Measurements from ENCODE around the gene TRIM17.

TRIM17 gene

DNA sequence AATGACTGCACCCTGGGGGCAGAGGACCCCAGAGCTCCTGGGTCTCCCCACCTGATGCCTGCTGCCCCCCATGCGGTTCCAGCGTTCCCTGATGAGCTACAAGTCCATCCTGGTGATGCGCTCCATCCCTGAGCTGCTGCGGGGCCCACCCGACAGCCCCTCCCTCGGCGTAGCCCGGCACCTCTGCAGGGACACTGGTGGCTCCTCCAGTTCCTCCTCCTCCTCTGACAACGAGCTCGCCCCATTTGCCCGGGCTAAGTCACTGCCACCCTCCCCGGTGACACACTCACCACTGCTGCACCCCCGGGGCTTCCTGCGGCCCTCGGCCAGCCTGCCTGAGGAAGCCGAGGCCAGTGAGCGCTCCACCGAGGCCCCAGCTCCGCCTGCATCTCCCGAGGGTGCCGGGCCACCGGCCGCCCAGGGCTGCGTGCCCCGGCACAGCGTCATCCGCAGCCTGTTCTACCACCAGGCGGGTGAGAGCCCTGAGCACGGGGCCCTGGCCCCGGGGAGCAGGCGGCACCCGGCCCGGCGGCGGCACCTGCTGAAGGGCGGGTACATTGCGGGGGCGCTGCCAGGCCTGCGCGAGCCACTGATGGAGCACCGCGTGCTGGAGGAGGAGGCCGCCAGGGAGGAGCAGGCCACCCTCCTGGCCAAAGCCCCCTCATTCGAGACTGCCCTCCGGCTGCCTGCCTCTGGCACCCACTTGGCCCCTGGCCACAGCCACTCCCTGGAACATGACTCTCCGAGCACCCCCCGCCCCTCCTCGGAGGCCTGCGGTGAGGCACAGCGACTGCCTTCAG lies 45.5 kb downstream of the TRIM17 start:
- TF ChIP-seq, protein P1, sequence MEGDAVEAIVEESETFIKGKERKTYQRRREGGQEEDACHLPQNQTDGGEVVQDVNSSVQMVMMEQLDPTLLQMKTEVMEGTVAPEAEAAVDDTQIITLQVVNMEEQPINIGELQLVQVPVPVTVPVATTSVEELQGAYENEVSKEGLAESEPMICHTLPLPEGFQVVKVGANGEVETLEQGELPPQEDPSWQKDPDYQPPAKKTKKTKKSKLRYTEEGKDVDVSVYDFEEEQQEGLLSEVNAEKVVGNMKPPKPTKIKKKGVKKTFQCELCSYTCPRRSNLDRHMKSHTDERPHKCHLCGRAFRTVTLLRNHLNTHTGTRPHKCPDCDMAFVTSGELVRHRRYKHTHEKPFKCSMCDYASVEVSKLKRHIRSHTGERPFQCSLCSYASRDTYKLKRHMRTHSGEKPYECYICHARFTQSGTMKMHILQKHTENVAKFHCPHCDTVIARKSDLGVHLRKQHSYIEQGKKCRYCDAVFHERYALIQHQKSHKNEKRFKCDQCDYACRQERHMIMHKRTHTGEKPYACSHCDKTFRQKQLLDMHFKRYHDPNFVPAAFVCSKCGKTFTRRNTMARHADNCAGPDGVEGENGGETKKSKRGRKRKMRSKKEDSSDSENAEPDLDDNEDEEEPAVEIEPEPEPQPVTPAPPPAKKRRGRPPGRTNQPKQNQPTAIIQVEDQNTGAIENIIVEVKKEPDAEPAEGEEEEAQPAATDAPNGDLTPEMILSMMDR (conservative IDR thresholded peaks at IDR 0.05; ENCODE audit: low read depth, low read length), result no peak
- no peak overlapping the region for H3K4me3 ChIP-seq (ENCODE audit: low read depth, low read length)
- DNase-seq (ENCODE audit: low read depth), result no peak

DNA sequence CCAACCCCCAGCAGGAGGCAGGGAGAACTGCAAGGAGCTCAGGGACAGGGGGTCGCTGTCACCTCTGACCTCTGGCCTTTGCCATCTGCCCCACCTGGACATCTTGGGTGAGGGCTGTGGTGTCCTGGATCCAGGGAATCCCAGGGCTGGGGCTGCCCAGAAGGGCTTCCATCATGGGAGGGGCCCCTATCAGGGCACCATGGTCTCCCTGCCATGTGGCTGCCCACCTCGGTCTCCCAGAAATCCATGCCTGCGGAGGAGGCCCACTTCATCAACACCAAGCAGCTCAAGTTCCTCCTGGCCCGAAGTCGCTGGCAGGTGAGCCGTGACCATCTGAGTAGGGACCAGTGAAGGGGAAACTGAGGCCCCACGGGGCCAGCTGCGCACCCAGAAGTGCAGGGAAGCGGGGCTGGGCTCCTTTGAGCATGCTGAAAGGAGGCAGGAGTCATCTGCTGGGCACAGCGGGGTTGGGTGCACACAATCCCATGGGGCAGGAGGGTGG lies 46.2 kb downstream of the TRIM17 start:
- no peak overlapping the region for H3K4me3 ChIP-seq (ENCODE audit: low read depth, low read length)
- TF ChIP-seq, protein P1 (conservative IDR thresholded peaks at IDR 0.05; ENCODE audit: low read depth, low read length), result no peak
- no peak for DNase-seq (ENCODE audit: low read depth)

DNA sequence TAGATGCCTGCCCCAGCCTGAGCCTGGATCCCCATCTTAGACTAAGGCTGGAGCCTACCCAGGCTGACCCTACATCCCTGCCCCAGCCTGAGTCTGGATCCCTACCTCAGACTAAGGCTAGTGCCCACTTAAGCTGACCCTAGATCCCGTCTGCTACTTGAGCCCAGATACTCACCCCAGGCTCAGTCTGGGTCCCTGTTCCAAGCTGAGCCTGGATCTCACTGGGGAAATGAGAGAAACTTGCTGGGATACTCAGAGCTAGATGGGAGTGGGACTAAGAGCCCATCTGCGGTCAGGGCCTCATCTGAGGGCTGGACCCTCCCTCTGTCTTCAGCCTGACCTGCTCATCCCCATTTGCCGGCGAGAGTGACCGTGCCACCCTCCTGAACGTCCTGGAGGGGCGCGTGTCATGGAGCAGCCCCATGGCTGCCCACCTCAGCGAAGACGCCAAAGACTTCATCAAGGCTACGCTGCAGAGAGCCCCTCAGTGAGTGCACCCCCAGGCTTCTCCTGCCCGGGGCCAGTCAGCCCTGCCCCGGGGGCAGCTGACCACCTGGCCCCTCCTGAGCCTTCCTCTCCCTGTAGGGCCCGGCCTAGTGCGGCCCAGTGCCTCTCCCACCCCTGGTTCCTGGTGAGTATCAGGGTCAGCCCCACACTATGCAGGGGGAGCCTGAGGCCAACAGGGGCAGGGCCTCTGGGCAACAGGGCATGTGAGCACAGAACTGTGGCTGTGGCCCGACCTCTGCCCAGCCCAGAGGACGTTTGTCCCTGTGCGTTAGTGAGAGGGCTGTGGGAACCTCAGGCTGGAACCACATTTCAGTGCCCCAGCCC lies 46.8 kb downstream of the TRIM17 start:
- TF ChIP-seq, protein P1 (conservative IDR thresholded peaks at IDR 0.05; ENCODE audit: low read depth, low read length), result no peak
- DNase-seq (ENCODE audit: low read depth), result no peak
- H3K4me3 ChIP-seq (ENCODE audit: low read depth, low read length), result no peak overlapping the region

DNA sequence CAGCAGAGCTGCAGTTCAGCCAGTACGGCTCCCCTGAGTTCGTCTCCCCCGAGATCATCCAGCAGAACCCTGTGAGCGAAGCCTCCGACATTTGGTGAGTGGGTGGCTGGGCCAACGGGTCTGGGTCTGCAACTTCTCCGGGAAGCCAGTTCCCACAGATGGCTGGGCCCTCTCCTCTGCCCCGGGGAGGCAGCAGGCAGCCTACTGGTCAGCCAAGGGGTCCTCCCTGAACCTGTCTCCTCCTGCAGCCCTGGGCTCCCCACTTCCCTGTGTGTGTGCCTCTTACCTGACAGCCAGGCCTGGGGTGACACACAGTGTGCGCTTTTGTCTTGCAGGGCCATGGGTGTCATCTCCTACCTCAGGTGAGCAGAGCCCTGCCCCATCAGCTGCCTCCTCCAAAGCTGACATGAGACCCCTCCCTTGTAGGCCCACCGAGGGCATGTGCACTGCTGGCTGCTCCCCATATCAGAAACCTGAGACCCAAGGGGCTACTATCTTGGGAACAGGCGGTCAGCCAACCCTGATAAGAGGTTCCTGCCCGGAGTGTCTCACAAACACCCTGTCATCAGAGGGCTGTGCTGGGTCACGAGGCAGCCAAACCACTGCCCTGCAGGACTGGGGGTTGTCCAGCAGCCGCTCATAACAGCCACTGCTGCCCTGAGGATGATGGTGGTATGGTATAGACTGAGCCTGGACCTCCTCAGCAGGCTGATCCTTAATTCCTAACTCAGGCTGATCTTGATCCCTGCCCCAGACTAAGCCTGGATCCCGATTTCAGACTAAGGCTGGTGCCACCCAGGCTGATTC lies 47.7 kb downstream of the TRIM17 start:
- no peak for DNase-seq (ENCODE audit: low read depth)
- TF ChIP-seq, protein P1 (conservative IDR thresholded peaks at IDR 0.05; ENCODE audit: low read depth, low read length), result no peak
- no peak overlapping the region for H3K4me3 ChIP-seq (ENCODE audit: low read depth, low read length)

DNA sequence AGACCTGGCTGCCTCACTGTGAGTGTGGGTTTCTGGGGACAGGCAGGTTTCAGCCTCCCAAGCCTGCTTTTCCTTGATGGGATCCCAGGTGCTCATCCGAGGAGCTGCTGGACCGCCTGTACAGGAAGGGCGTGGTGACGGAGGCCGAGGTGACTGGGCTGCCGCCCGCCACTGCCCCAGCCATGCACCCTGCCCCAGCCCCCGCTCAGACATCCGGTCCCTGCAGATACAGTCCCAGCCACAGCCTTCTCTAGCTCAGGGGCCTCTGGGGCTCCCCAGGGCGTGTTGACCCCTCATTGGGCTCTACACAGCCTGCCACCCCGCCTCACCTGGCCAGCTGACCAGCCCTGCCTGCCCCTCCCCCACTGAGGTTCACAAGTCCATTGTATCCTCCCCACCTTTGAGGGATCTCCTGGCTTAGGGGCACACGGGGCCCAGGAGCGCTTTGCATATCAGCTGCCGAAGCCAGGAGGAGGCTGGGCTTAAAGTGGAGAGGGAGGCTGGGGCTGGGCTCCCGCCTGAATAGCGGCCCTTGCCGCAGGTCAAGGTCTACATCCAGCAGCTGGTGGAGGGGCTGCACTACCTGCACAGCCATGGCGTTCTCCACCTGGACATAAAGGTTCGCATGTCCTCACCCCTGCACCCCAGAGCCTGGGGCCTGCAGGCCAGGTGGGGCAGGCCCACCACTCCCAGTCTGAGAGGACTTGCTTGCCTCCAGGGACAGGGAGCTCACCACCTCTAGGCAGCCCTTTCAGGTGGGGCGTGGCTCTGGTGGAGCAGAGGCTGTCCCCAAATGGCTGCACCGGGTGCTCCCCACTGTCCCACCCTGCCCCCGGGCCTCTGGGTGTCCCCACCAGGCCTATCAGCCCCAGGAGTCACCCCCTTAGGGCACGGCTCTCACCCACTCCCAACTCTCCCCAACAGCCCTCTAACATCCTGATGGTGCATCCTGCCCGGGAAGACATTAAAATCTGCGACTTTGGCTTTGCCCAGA lies 48.6 kb downstream of the TRIM17 start:
- DNase-seq (ENCODE audit: low read depth), result no peak
- TF ChIP-seq, protein P1 (conservative IDR thresholded peaks at IDR 0.05; ENCODE audit: low read depth, low read length), result no peak
- no peak overlapping the region for H3K4me3 ChIP-seq (ENCODE audit: low read depth, low read length)

Data from choroid plexus epithelial cell (primary cell).